CD4-positive, alpha-beta T cell (primary cell): Measurements from ENCODE around the gene KCTD16. TPM values are rescaled to one million over a fixed set of nuclear protein-coding genes. Genes with fewer than 3 reads are reported as not detected.

ENCODE experiments used
- ATAC-seq: fragments of 200-7000 bp; cut with Tn5 transposase; one replicate; pipeline ENCODE4 v1.10.0; 2022; ENCODE audit warnings: mild to moderate bottlenecking; ENCODE audit not compliant: poor library complexity
- CTCF ChIA-PET: fragments of 350-600 bp; sonication (Branson Sonifier 250); formaldehyde crosslinking; loops from one replicate; lab custom pipeline; 2021; ENCODE audit warnings: antibody characterized with exemption, inconsistent platforms; lab: Charles Lee
- POLR2A ChIA-PET: fragments of 350-600 bp; sonication (Branson Sonifier 250); formaldehyde crosslinking; loops from one replicate; lab custom pipeline; 2021; ENCODE audit warnings: antibody characterized with exemption, inconsistent platforms; lab: Charles Lee
- DNase-seq, 14 experiments: peaks; one replicate each; pipeline ENCODE4 v3.0.0-alpha.2; 2013 to 2020; ENCODE audit warnings: mixed read lengths in 2 of 14
- H3K27ac ChIP-seq, 2 donors: one replicate each; pipeline versions ENCODE4 v1.5.1 to v1.7.0; 2013; ENCODE audit warnings: low read length in 2 of 2, low read depth in 1 of 2, mild to moderate bottlenecking in 1 of 2
- H3K27me3 ChIP-seq, 2 experiments: 1 replicate in 1 of 2; 2 replicates in 1 of 2; pipeline versions ENCODE4 v1.6.1 to v1.7.0; 2013; ENCODE audit warnings: low read length in 2 of 2, control low read depth in 1 of 2, mild to moderate bottlenecking in 1 of 2, moderate library complexity in 1 of 2; ENCODE audit not compliant: insufficient read depth in 2 of 2, control insufficient read depth in 1 of 2
- H3K36me3 ChIP-seq: one replicate; pipeline ENCODE4 v1.6.1; 2013; ENCODE audit warnings: low read length, control low read depth; ENCODE audit not compliant: insufficient read depth
- H3K4me1 ChIP-seq: one replicate; pipeline ENCODE4 v1.6.1; 2013; ENCODE audit warnings: low read length, control low read depth; ENCODE audit not compliant: insufficient read depth
- H3K4me3 ChIP-seq: one replicate; pipeline ENCODE4 v1.5.1; 2013; ENCODE audit warnings: mild to moderate bottlenecking, low read length, moderate library complexity
- H3K9me3 ChIP-seq, 2 experiments: 1 replicate in 1 of 2; 2 replicates in 1 of 2; pipeline versions ENCODE4 v1.6.1 to v1.7.0; 2013; ENCODE audit warnings: low read length in 2 of 2, mild to moderate bottlenecking in 2 of 2, control low read depth in 1 of 2, moderate library complexity in 1 of 2; ENCODE audit not compliant: control insufficient read depth in 1 of 2, insufficient read depth in 1 of 2
- H3K27ac Mint-ChIP-seq: one replicate; pipeline ENCODE4 v1.8.0; 2020; ENCODE audit warnings: mixed read lengths
- H3K27me3 Mint-ChIP-seq: one replicate; pipeline ENCODE4 v1.8.0; 2021; ENCODE audit warnings: mixed read lengths
- H3K36me3 Mint-ChIP-seq: one replicate; pipeline ENCODE4 v1.8.0; 2021; ENCODE audit warnings: low read depth, mixed read lengths
- H3K4me1 Mint-ChIP-seq: one replicate; pipeline ENCODE4 v1.8.0; 2021; ENCODE audit warnings: low read depth, mixed read lengths
- H3K4me3 Mint-ChIP-seq: one replicate; pipeline ENCODE4 v1.8.0; 2020; ENCODE audit warnings: mild to moderate bottlenecking, mixed read lengths
- H3K9me3 Mint-ChIP-seq: one replicate; pipeline ENCODE4 v1.8.0; 2020; ENCODE audit warnings: mixed read lengths
- intact Hi-C, 2 experiments: fragments of 100-400 bp; cut with DNase I in 1 of 2; cut with micrococcal nuclease in 1 of 2; formaldehyde crosslinking; loops; one replicate each; pipeline versions ENCODE4 v1.15.1 to v1.9.0; 2023 to 2025; cut with DNase I, micrococcal nuclease
- total RNA-seq, 174 experiments: library from RNA in 2 of 174; stranded (reverse) in 2 of 174; gene quantifications; one replicate each; pipeline ENCODE4 v1.2.3 and lab custom pipeline; 2021 to 2026
- TF ChIP-seq, protein P1 (sequence below): fragments of 200-600 bp; IDR thresholded peaks from one replicate; pipeline ENCODE4 v1.8.0; 2022; ENCODE audit warnings: antibody characterized with exemption, mild to moderate bottlenecking

KCTD16 gene
- total RNA-seq, 2 experiments from 2014 or later = not detected

DNA sequence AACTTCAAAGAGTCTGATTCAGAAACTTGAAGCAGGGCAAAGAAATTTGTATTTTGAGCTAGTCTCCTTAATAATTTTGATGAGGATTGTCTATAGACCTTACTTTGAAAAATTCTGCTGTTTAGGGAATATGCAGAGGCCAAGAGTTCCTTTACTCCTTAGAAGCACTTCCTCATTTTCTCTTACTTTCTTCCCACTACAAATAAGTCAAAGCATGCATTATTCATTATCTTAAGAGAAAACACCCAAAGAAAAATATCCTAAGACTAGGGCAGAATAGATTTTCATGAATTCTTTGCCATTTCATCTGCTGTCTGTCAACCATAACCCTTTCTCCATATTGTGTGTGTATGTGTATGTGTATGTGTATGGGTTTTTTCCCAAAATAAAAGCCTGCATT lies 307.9 kb downstream of the KCTD16 start:
- no peak overlapping the region for H3K27ac Mint-ChIP-seq
- ATAC-seq = no peak

DNA sequence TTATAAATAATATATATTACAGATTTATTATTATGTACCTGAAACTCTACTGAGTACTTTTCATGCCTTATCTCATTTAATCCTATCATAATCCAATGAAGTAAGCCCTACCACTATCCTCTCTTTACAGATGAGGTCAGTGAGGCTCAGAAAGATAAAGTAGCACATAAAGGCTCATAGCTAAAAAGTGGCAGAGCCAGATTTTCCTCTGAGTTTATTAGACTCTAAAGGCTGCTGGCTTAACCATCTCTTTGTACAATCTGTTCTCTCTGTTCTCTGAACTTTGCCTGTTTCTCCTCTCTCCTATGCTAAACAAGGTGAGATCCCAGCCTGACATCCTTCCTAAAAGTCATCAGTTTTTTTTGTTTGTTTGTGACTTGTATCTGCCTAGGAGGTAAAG lies 311.2 kb downstream of the KCTD16 start:
- ChIA-PET POLR2A (no interaction called here), CTCF (no interaction called here)
- Mint-ChIP-seq H3K27ac (no peak overlapping the region), H3K4me3 (no peak overlapping the region), H3K36me3 (no peaks in the 10 kb centered on the region), H3K9me3 (no peaks in the 10 kb centered on the region), H3K27me3 (peaks cover 3% of the 10 kb centered on the region), H3K4me1 (no peaks in the 10 kb centered on the region)
- Histone ChIP-seq H3K27me3 (no peaks in the 10 kb centered on the region), H3K36me3 (no peaks in the 10 kb centered on the region), H3K27ac (no peak overlapping the region), H3K9me3 (no peaks in the 10 kb centered on the region), H3K4me3 (no peak overlapping the region), H3K4me1 (no peaks in the 10 kb centered on the region)
- DNase-seq (no peak), ATAC-seq (no peak)
- TF ChIP-seq, protein P1, sequence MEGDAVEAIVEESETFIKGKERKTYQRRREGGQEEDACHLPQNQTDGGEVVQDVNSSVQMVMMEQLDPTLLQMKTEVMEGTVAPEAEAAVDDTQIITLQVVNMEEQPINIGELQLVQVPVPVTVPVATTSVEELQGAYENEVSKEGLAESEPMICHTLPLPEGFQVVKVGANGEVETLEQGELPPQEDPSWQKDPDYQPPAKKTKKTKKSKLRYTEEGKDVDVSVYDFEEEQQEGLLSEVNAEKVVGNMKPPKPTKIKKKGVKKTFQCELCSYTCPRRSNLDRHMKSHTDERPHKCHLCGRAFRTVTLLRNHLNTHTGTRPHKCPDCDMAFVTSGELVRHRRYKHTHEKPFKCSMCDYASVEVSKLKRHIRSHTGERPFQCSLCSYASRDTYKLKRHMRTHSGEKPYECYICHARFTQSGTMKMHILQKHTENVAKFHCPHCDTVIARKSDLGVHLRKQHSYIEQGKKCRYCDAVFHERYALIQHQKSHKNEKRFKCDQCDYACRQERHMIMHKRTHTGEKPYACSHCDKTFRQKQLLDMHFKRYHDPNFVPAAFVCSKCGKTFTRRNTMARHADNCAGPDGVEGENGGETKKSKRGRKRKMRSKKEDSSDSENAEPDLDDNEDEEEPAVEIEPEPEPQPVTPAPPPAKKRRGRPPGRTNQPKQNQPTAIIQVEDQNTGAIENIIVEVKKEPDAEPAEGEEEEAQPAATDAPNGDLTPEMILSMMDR = no peak
- intact Hi-C loops = no loop called here

More for the DNA sequence above, 307.9 kb downstream of the KCTD16 start:
- Histone ChIP-seq H3K9me3 (no peaks in the 10 kb centered on the region), H3K4me1 (no peaks in the 10 kb centered on the region), H3K36me3 (no peaks in the 10 kb centered on the region), H3K4me3 (no peak overlapping the region), H3K27me3 (no peaks in the 10 kb centered on the region), H3K27ac (no peak overlapping the region)
- intact Hi-C loops = no loop called here
- TF ChIP-seq, protein P1 = no peak
- H3K4me3 Mint-ChIP-seq = no peak overlapping the region
- ChIA-PET POLR2A (no interaction called here), CTCF (no interaction called here)
- no peak for DNase-seq
- peaks cover 3% of the 10 kb centered on the region for H3K27me3 Mint-ChIP-seq
- no peaks in the 10 kb centered on the region for H3K4me1 Mint-ChIP-seq
- no peaks in the 10 kb centered on the region for H3K36me3 Mint-ChIP-seq
- no peaks in the 10 kb centered on the region for H3K9me3 Mint-ChIP-seq

DNA sequence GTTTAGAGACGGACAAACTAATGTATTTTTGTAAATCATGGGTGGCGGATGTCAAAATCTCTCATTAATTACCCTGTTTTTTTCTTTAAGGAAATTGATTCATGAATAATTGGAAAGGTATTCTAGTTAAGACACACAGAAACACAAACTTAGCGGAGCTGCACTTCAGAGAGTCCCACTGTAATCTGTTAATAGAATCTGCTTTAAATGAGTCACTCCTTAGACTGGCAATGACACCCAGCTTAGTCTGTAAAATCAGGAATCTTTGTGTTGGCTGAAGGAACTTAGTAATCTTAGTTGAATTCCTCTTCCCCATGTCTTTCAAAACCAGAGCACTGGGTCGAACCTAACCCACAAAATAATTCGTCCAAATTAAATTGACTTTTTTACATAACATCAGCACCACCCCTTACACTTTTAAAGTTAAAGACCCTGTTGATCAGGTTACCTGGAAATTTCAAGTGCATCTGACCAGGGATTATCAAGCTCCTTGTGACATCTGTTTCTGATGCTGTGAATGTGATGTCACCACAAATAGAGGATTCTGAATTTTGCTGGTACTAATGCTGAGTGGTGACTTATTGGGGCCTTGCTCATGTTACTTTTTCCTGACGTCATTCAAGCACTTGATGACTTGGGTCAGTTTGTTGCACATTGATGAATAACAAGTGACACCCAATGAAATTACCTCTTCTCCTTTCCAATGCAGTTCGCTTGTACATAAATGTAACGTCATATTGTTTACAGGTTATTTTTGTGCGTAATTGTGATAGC lies 313.6 kb downstream of the KCTD16 start:
- no peaks in the 10 kb centered on the region for H3K4me1 ChIP-seq
- H3K27me3 Mint-ChIP-seq = peaks cover 3% of the 10 kb centered on the region
- ChIA-PET POLR2A (no interaction called here), CTCF (no interaction called here)
- DNase-seq = no peak
- intact Hi-C loops = no loop called here
- H3K27ac Mint-ChIP-seq = no peak overlapping the region
- no peaks in the 10 kb centered on the region for H3K9me3 ChIP-seq
- no peak overlapping the region for H3K27ac ChIP-seq
- no peak overlapping the region for H3K4me3 ChIP-seq
- H3K27me3 ChIP-seq = no peaks in the 10 kb centered on the region
- H3K9me3 Mint-ChIP-seq = no peaks in the 10 kb centered on the region
- no peaks in the 10 kb centered on the region for H3K36me3 Mint-ChIP-seq
- TF ChIP-seq, protein P1 = no peak
- H3K4me1 Mint-ChIP-seq = no peaks in the 10 kb centered on the region
- H3K36me3 ChIP-seq = no peaks in the 10 kb centered on the region
- no peak overlapping the region for H3K4me3 Mint-ChIP-seq
- no peak for ATAC-seq
